ENCODE data around the gene ITGAX. TPM values are rescaled to one million over a fixed set of nuclear protein-coding genes. Genes with fewer than 3 reads are reported as not detected.
"Not testable (repeated sequence)": the region's sequence is repeated elsewhere in the genome, so short reads cannot be mapped to it uniquely, and the experiment has no call there.

ITGAX gene
- total and polyA plus RNA-seq, 2 experiments from 2014 or later = not detected

DNA sequence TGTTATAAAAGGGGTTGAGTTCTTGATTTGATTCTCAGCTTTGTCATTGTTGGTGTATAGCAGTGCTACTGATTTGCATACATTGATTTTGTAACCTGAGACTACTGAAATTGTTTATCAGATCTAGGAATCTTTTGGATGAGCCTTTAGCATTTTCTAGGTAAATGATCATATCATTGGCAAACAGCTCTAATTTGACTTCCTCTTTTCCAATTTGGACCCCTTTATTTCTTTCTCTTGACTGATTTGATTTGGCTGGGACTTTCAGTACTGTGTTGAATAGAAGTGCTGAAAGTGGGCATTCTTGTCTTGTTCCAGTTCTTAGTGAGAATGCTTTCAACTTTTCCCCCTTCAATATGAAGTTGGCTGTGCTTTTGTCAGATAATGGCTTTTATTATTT lies 49.8 kb upstream of the ITGAX start:
- no peaks in the 10 kb centered on the region for H3F3A ChIP-seq (replicated peaks; ENCODE audit: low read depth)
- no peaks in the 10 kb centered on the region for H3K79me2 ChIP-seq (replicated peaks; ENCODE audit: insufficient read depth)
- no peaks in the 10 kb centered on the region for H3K36me3 Mint-ChIP-seq (ENCODE audit: low read depth)
- no peak overlapping the region for H3K27ac ChIP-seq (ENCODE audit: low read depth)
- DNase-seq (ENCODE audit: low spot score) = no peak
- no peaks in the 10 kb centered on the region for H4K20me1 ChIP-seq (replicated peaks; ENCODE audit: insufficient read depth)
- no peaks in the 10 kb centered on the region for H3K9me3 Mint-ChIP-seq
- no peak overlapping the region for H2AFZ ChIP-seq
- H3K27me3 Mint-ChIP-seq (ENCODE audit: insufficient read depth, low read depth, poor library complexity) = peaks cover 2% of the 10 kb centered on the region
- H3K4me1 Mint-ChIP-seq = no peaks in the 10 kb centered on the region
- H3K36me3 ChIP-seq (ENCODE audit: insufficient read depth) = no peaks in the 10 kb centered on the region
- no peak for TF ChIP-seq STAT1 (IDR thresholded peaks at IDR 0.05; ENCODE audit: unreplicated experiment)
- no peak for TF ChIP-seq ZNF331 (CRISPR knock-in tag; IDR thresholded peaks at IDR 0.05; ENCODE audit: low read depth)
- TF ChIP-seq, protein P1, sequence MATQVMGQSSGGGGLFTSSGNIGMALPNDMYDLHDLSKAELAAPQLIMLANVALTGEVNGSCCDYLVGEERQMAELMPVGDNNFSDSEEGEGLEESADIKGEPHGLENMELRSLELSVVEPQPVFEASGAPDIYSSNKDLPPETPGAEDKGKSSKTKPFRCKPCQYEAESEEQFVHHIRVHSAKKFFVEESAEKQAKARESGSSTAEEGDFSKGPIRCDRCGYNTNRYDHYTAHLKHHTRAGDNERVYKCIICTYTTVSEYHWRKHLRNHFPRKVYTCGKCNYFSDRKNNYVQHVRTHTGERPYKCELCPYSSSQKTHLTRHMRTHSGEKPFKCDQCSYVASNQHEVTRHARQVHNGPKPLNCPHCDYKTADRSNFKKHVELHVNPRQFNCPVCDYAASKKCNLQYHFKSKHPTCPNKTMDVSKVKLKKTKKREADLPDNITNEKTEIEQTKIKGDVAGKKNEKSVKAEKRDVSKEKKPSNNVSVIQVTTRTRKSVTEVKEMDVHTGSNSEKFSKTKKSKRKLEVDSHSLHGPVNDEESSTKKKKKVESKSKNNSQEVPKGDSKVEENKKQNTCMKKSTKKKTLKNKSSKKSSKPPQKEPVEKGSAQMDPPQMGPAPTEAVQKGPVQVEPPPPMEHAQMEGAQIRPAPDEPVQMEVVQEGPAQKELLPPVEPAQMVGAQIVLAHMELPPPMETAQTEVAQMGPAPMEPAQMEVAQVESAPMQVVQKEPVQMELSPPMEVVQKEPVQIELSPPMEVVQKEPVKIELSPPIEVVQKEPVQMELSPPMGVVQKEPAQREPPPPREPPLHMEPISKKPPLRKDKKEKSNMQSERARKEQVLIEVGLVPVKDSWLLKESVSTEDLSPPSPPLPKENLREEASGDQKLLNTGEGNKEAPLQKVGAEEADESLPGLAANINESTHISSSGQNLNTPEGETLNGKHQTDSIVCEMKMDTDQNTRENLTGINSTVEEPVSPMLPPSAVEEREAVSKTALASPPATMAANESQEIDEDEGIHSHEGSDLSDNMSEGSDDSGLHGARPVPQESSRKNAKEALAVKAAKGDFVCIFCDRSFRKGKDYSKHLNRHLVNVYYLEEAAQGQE (IDR thresholded peaks at IDR 0.05; ENCODE audit: unreplicated experiment) = no peak
- H3K4me2 ChIP-seq = no peak overlapping the region
- H3K4me1 ChIP-seq (ENCODE audit: insufficient read depth) = no peaks in the 10 kb centered on the region
- no peaks in the 10 kb centered on the region for H3K27me3 ChIP-seq (ENCODE audit: insufficient read depth)
- ATAC-seq = no peak
- no peak overlapping the region for H3K4me3 Mint-ChIP-seq
- H3K27ac Mint-ChIP-seq = no peak overlapping the region
- H3K9me2 ChIP-seq (ENCODE audit: insufficient read depth) = no peaks in the 10 kb centered on the region
- H3K4me3 ChIP-seq = no peak overlapping the region

DNA sequence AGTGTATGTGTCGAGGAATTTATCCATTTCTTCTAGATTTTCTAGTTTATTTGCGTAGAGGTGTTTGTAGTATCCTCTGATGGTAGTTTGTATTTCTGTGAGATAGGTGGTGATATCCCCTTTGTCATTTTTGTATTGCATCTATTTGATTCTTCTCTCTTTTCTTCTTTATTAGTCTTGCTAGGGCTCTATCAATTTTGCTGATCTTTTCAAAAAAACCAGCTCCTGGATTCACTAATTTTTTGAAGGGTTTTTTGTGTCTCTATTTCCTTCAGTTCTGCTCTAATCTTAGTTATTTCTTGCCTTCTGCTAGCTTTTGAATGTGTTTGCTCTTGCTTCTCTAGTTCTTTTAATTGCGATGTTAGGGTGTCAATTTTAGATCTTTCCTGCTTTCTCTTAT lies 46.6 kb upstream of the ITGAX start:
- not testable (repeated sequence) for ATAC-seq; H3F3A ChIP-seq (replicated peaks; ENCODE audit: low read depth); H4K20me1 ChIP-seq (replicated peaks; ENCODE audit: insufficient read depth); H3K9me2 ChIP-seq (ENCODE audit: insufficient read depth); H3K4me1 Mint-ChIP-seq; H3K27me3 Mint-ChIP-seq (ENCODE audit: insufficient read depth, low read depth, poor library complexity); H3K27ac ChIP-seq (ENCODE audit: low read depth); H3K4me1 ChIP-seq (ENCODE audit: insufficient read depth); H3K27ac Mint-ChIP-seq; H3K4me3 ChIP-seq; H3K27me3 ChIP-seq (ENCODE audit: insufficient read depth); H3K36me3 ChIP-seq (ENCODE audit: insufficient read depth); H3K9me3 Mint-ChIP-seq; H3K4me3 Mint-ChIP-seq; H3K79me2 ChIP-seq (replicated peaks; ENCODE audit: insufficient read depth); DNase-seq (ENCODE audit: low spot score); H3K4me2 ChIP-seq; H3K36me3 Mint-ChIP-seq (ENCODE audit: low read depth); H2AFZ ChIP-seq

DNA sequence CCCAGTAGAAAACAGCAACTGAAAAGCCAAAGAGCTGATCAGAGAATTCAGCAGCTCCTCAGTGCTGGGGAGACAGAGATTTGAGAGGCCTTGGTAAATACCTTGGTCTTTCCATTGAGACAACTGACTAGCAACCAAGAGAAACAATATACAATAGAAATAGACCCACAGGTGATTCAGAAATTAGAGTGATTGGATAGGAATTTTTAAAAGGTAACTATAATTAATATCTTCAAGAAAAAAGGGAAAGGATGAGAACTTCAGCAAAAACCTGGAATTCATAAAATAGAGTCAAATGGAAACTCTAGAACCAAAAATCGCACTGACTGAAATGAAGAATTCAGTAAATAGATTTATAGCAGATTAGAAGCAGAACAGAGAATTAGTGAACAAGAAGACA lies 32.5 kb upstream of the ITGAX start:
- H3K36me3 Mint-ChIP-seq (ENCODE audit: low read depth) = peaks cover 15% of the 10 kb centered on the region
- Histone ChIP-seq H4K20me1 (replicated peaks; ENCODE audit: insufficient read depth) (no peaks in the 10 kb centered on the region; the same call in 1 of the 2 replicates), H3K9me2 (ENCODE audit: insufficient read depth) (no peaks in the 10 kb centered on the region)
- no peak for TF ChIP-seq STAT1 (IDR thresholded peaks at IDR 0.05; ENCODE audit: unreplicated experiment)
- TF ChIP-seq, protein P2, sequence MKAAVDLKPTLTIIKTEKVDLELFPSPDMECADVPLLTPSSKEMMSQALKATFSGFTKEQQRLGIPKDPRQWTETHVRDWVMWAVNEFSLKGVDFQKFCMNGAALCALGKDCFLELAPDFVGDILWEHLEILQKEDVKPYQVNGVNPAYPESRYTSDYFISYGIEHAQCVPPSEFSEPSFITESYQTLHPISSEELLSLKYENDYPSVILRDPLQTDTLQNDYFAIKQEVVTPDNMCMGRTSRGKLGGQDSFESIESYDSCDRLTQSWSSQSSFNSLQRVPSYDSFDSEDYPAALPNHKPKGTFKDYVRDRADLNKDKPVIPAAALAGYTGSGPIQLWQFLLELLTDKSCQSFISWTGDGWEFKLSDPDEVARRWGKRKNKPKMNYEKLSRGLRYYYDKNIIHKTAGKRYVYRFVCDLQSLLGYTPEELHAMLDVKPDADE (IDR thresholded peaks at IDR 0.05) = no peak
- TF ChIP-seq ZNF114 (CRISPR knock-in tag; IDR thresholded peaks at IDR 0.05) = no peak
- no peak for TF ChIP-seq JUNB (IDR thresholded peaks at IDR 0.05; ENCODE audit: unreplicated experiment)
- TF ChIP-seq, protein P1 (IDR thresholded peaks at IDR 0.05; ENCODE audit: unreplicated experiment) = no peak

More for the DNA sequence above, 32.5 kb upstream of the ITGAX start:
- Mint-ChIP-seq H3K27ac (no peak overlapping the region), H3K4me3 (no peak overlapping the region), H3K27me3 (ENCODE audit: insufficient read depth, low read depth, poor library complexity) (peaks cover 8% of the 10 kb centered on the region), H3K4me1 (peaks cover under 1% of the 10 kb centered on the region; the same call in 1 of the 3 replicates), H3K9me3 (peaks cover 24% of the 10 kb centered on the region)
- Histone ChIP-seq H3K27ac (ENCODE audit: low read depth) (no peak overlapping the region), H3K79me2 (replicated peaks; ENCODE audit: insufficient read depth) (no peaks in the 10 kb centered on the region), H3K4me1 (ENCODE audit: insufficient read depth) (no peaks in the 10 kb centered on the region), H3F3A (replicated peaks; ENCODE audit: low read depth) (no peaks in the 10 kb centered on the region), H3K4me3 (no peak overlapping the region), H3K36me3 (ENCODE audit: insufficient read depth) (no peaks in the 10 kb centered on the region; the same call in 1 of the 2 replicates), H3K27me3 (ENCODE audit: insufficient read depth) (no peaks in the 10 kb centered on the region), H2AFZ (no peak overlapping the region), H3K4me2 (no peak overlapping the region)
- DNase-seq (ENCODE audit: low spot score) = no peak
- no peak for ATAC-seq

Data from GM23338 (cell line).